Right lobe of liver (tissue), 6 donors: Measurements from ENCODE around the gene MXRA7. TPM values are rescaled to one million over a fixed set of nuclear protein-coding genes. Genes with fewer than 3 reads are reported as not detected.
A peak's percentile ranks its signal among the peaks of the same experiment; 100 is the strongest.

Experiments
- ATAC-seq, 4 donors: fragments of 200-7000 bp; cut with Tn5 transposase; one replicate each; pipeline ENCODE4 v1.9.1; 2020; ENCODE audit warnings: mild to moderate bottlenecking in 4 of 4, moderate library complexity in 4 of 4
- DNase-seq, 3 donors: peaks; one replicate each; pipeline ENCODE4 v3.0.0-alpha.2; 2020
- H3K27ac ChIP-seq, 3 donors: fragments of 200-600 bp; one replicate each; pipeline ENCODE4 v1.8.0; 2022
- H3K27me3 ChIP-seq, 2 donors: fragments of 200-600 bp; one replicate each; pipeline ENCODE4 v1.8.0; 2022
- H3K36me3 ChIP-seq, 4 donors: fragments of 200-600 bp; sonication (generic) in 1 of 4; one replicate each; pipeline versions ENCODE4 v1.5.1 to v1.8.0; 2017 to 2022; ENCODE audit warnings: control low read depth in 1 of 4
- H3K4me1 ChIP-seq, 4 donors: fragments of 200-600 bp; sonication (generic) in 1 of 4; one replicate each; pipeline versions ENCODE4 v1.5.1 to v1.8.0; 2017 to 2022; ENCODE audit warnings: control low read depth in 1 of 4
- H3K4me3 ChIP-seq, 3 donors: fragments of 200-600 bp; one replicate each; pipeline ENCODE4 v1.8.0; 2022
- H3K9me3 ChIP-seq, 4 donors: fragments of 200-600 bp; sonication (generic) in 1 of 4; one replicate each; pipeline versions ENCODE4 v1.5.1 to v1.8.0; 2017 to 2022; ENCODE audit warnings: control low read depth in 1 of 4
- CTCF ChIP-seq, 4 donors: fragments of 200-600 bp in 3 of 4; fragments of 450-650 bp in 1 of 4; IDR thresholded peaks; one replicate each; pipeline versions ENCODE4 v1.5.1 to v1.8.0; 2016 to 2022; ENCODE audit warnings: antibody characterized with exemption in 4 of 4, mild to moderate bottlenecking in 2 of 4
- POLR2A ChIP-seq: fragments of 450-650 bp; IDR thresholded peaks from one replicate; pipeline ENCODE4 v1.6.1; 2017; ENCODE audit warnings: antibody characterized with exemption, mild to moderate bottlenecking
- WGBS: methylation state at CpG from one replicate; pipeline ENCODE4 v1.1.6; 2018; ENCODE audit warnings: low coverage, low lambda C conversion rate; ENCODE audit not compliant: insufficient coverage; ENCODE audit errors: missing lambda C conversion rate; 5-methylcytosine and 5-hydroxymethylcytosine counted together
- intact Hi-C, 2 donors: fragments of 100-400 bp; cut with DNase I; formaldehyde crosslinking; loops; one replicate each; pipeline versions ENCODE4 v1.11.2 to v1.14.1; 2022
- total RNA-seq, 6 experiments: library from RNA; depleted of rRNA in 2 of 6; stranded (reverse); fragments of >200 nt in 2 of 6; fragmentation: NEBNext Ultra II Directional in 3 of 6; extraction: Animal tissue kit (Norgen Biotek cat#: 25700) in 3 of 6; gene quantifications; one replicate each; pipeline versions ENCODE4 v1.1.0 to v1.2.4, GENCODE V29; 2016 to 2023
- donor health status: DM: no; HTN: yes; CAD: no.
- donor health status: DM: no; HTN: no; CAD: no.
- donor health status: DM: no; HTN: no; CAD: no.
- donor health status: DM: no; HTN: yes; CAD: no.
- donor health status: DM: no; HTN: yes; CAD: no.

MXRA7 gene
- total RNA-seq, 6 experiments from 2014 or later = 7.7 to 25.4 (median 15.3) TPM

- peak overlapping the region in 2 of 3 donors; percentile 24 to 36 for H3K27ac ChIP-seq
- no peak for DNase-seq
- TF ChIP-seq POLR2A (no peak), CTCF (IDR thresholded peaks at IDR 0.05) (no peak)
- H3K36me3 ChIP-seq = peaks cover 10 to 79% (median 40%) of the 10 kb centered on the region in 4 donors
- no peaks in the 10 kb centered on the region for H3K9me3 ChIP-seq
- no peaks in the 10 kb centered on the region for H3K27me3 ChIP-seq
- peaks cover 0 to 6% (median 0%) of the 10 kb centered on the region in 4 donors for H3K4me1 ChIP-seq
- intact Hi-C loops = no loop called here
- WGBS = 64% methylated on average over 8 of the region's 13 CpGs
- no peak overlapping the region for H3K4me3 ChIP-seq
- peak; percentile 42 to 72 (median 58) for ATAC-seq
These were observed 5.5 kb upstream of the MXRA7 start for GRCh38 chr17:76716146-76716838.

- no peak for TF ChIP-seq POLR2A
- no peak for TF ChIP-seq CTCF (IDR thresholded peaks at IDR 0.05)
- no peak for ATAC-seq
- Histone ChIP-seq H3K4me1 (peaks cover 0 to 9% (median 0%) of the 10 kb centered on the region in 4 donors), H3K27ac (no peak overlapping the region), H3K4me3 (no peak overlapping the region), H3K27me3 (no peaks in the 10 kb centered on the region), H3K36me3 (peaks cover 9 to 71% (median 33%) of the 10 kb centered on the region in 4 donors), H3K9me3 (no peaks in the 10 kb centered on the region)
- intact Hi-C loops = no loop called here
- DNase-seq = no peak
- WGBS = no CpG with 5 or more reads among the region's 2 CpGs
These were observed 4.7 kb upstream of the MXRA7 start for GRCh38 chr17:76715496-76715830.

GRCh38 chr17:76714822-76715495 is 4.2 kb upstream of the MXRA7 start:
- no peaks in the 10 kb centered on the region for H3K9me3 ChIP-seq
- 18% methylated on average over 4 of the region's 4 CpGs for WGBS
- ATAC-seq = peak; percentile 12 to 33 (median 22)
- H3K4me1 ChIP-seq = peaks cover 0 to 9% (median 0%) of the 10 kb centered on the region in 4 donors
- H3K36me3 ChIP-seq = peaks cover 4 to 66% (median 30%) of the 10 kb centered on the region in 4 donors
- no peak for TF ChIP-seq POLR2A
- peak; percentile 59 to 85 (median 80) for TF ChIP-seq CTCF (IDR thresholded peaks at IDR 0.05)
- H3K4me3 ChIP-seq = no peak overlapping the region
- H3K27ac ChIP-seq = no peak overlapping the region
- peak in 2 of 3 donors; percentile 64 to 66 for DNase-seq
- no peaks in the 10 kb centered on the region for H3K27me3 ChIP-seq
- intact Hi-C loops = no loop called here

- TF ChIP-seq POLR2A (no peak), CTCF (IDR thresholded peaks at IDR 0.05) (no peak)
- intact Hi-C loops = no loop called here
- H3K4me1 ChIP-seq = peaks cover 0 to 9% (median 0%) of the 10 kb centered on the region in 4 donors
- H3K4me3 ChIP-seq = no peak overlapping the region
- no peak overlapping the region for H3K27ac ChIP-seq
- no peak for DNase-seq
- H3K9me3 ChIP-seq = no peaks in the 10 kb centered on the region
- WGBS = 56% methylated on average over 3 of the region's 5 CpGs
- H3K27me3 ChIP-seq = no peaks in the 10 kb centered on the region
- ATAC-seq = no peak
- H3K36me3 ChIP-seq = peaks cover 0 to 60% (median 26%) of the 10 kb centered on the region in 4 donors
These were observed 3.6 kb upstream of the MXRA7 start for GRCh38 chr17:76714336-76714735.
